Activated T-cell treated with anti-CD3 and anti-CD28 coated beads, Interleukin-2, amount 50 U/mL, for 72 hours (primary cell): ENCODE results near the gene E4F1. TPM values are rescaled to one million over a fixed set of nuclear protein-coding genes. Genes with fewer than 3 reads are reported as not detected.
A peak's percentile ranks its signal among the peaks of the same experiment; 100 is the strongest.
"Not testable (repeated sequence)": the region's sequence is repeated elsewhere in the genome, so short reads cannot be mapped to it uniquely, and the experiment has no call there.

Experiments used
- ATAC-seq, 2 donors: fragments of 150-1000 bp; cut with Tn5 transposase; replicated peaks in 1 of 2; 2 replicates each; pipeline ENCODE4 v1.10.0; 2021; ENCODE audit warnings: moderate library complexity in 2 of 2, mild to moderate bottlenecking in 1 of 2
- DNase-seq, 2 donors: peaks; one replicate each; pipeline ENCODE4 v3.0.0; 2021 to 2022; ENCODE audit warnings: mixed read lengths in 1 of 2
- H3K27ac Mint-ChIP-seq: one replicate; pipeline ENCODE4 v1.8.0; 2022; ENCODE audit warnings: mild to moderate bottlenecking, moderate library complexity, mixed read lengths
- H3K27me3 Mint-ChIP-seq: one replicate; pipeline ENCODE4 v1.8.0; 2022; ENCODE audit warnings: low read depth, mixed read lengths
- H3K36me3 Mint-ChIP-seq, 2 donors: one replicate each; pipeline ENCODE4 v1.8.0; 2022; ENCODE audit warnings: mixed read lengths in 2 of 2, mild to moderate bottlenecking in 1 of 2; ENCODE audit not compliant: insufficient read depth in 2 of 2
- H3K4me1 Mint-ChIP-seq: one replicate; pipeline ENCODE4 v1.8.0; 2022; ENCODE audit warnings: low read depth, mixed read lengths
- H3K4me3 Mint-ChIP-seq, 2 donors: one replicate each; pipeline ENCODE4 v1.8.0; 2022; ENCODE audit warnings: mild to moderate bottlenecking in 2 of 2, mixed read lengths in 2 of 2, moderate library complexity in 2 of 2
- H3K9me3 Mint-ChIP-seq, 2 donors: one replicate each; pipeline ENCODE4 v1.8.0; 2022; ENCODE audit warnings: mixed read lengths in 2 of 2
- total RNA-seq, 2 donors: library from RNA; stranded (reverse); gene quantifications; one replicate each; pipeline ENCODE4 v1.2.3, GENCODE V29; 2022

E4F1 gene
- total RNA-seq, 2 donors from 2014 or later = 22.1 to 24.3 TPM

GRCh38 chr16:2238150-2238837 is 14.9 kb downstream of the E4F1 start:
- Mint-ChIP-seq H3K4me3 (no peak overlapping the region), H3K27ac (no peak overlapping the region), H3K27me3 (no peaks in the 10 kb centered on the region), H3K9me3 (no peaks in the 10 kb centered on the region), H3K4me1 (no peaks in the 10 kb centered on the region), H3K36me3 (peaks cover 2 to 4% of the 10 kb centered on the region in 2 donors)
- DNase-seq (no peak), ATAC-seq (peak; percentile 3 to 4)

- H3K9me3 Mint-ChIP-seq = no peaks in the 10 kb centered on the region
- H3K27ac Mint-ChIP-seq = no peak overlapping the region
- no peaks in the 10 kb centered on the region for H3K27me3 Mint-ChIP-seq
- DNase-seq (no peak), ATAC-seq (peak in 1 of 2 donors; percentile 4)
- H3K4me1 Mint-ChIP-seq = no peaks in the 10 kb centered on the region
- H3K36me3 Mint-ChIP-seq = peaks cover 1 to 2% of the 10 kb centered on the region in 2 donors
- no peak overlapping the region for H3K4me3 Mint-ChIP-seq
These were observed 15.7 kb downstream of the E4F1 start for GRCh38 chr16:2238838-2239675.

GRCh38 chr16:2240331-2240730 is 16.9 kb downstream of the E4F1 start:
- ATAC-seq, H3K9me3 Mint-ChIP-seq, H3K4me1 Mint-ChIP-seq, H3K27ac Mint-ChIP-seq, H3K36me3 Mint-ChIP-seq, H3K27me3 Mint-ChIP-seq, DNase-seq, H3K4me3 Mint-ChIP-seq: not testable (repeated sequence)

- no peaks in the 10 kb centered on the region for H3K9me3 Mint-ChIP-seq
- no peaks in the 10 kb centered on the region for H3K4me1 Mint-ChIP-seq
- DNase-seq (no peak), ATAC-seq (no peak)
- peaks cover 0 to 1% of the 10 kb centered on the region in 2 donors for H3K36me3 Mint-ChIP-seq
- no peak overlapping the region for H3K4me3 Mint-ChIP-seq
- H3K27ac Mint-ChIP-seq = peak overlapping the region; percentile 24
- H3K27me3 Mint-ChIP-seq = no peaks in the 10 kb centered on the region
These were observed 19.2 kb downstream of the E4F1 start for GRCh38 chr16:2242598-2242997.

- H3K4me1 Mint-ChIP-seq = no peaks in the 10 kb centered on the region
- ATAC-seq (no peak), DNase-seq (no peak)
- H3K9me3 Mint-ChIP-seq = no peaks in the 10 kb centered on the region
- H3K4me3 Mint-ChIP-seq = no peak overlapping the region
- peaks cover 0 to 1% of the 10 kb centered on the region in 2 donors for H3K36me3 Mint-ChIP-seq
- no peak overlapping the region for H3K27ac Mint-ChIP-seq
- H3K27me3 Mint-ChIP-seq = no peaks in the 10 kb centered on the region
These were observed 19.7 kb downstream of the E4F1 start for GRCh38 chr16:2243031-2243528.

GRCh38 chr16:2243781-2244180 is 20.4 kb downstream of the E4F1 start:
- Mint-ChIP-seq H3K9me3 (no peaks in the 10 kb centered on the region), H3K36me3 (peaks cover 0 to 1% of the 10 kb centered on the region in 2 donors), H3K4me3 (no peak overlapping the region), H3K4me1 (no peaks in the 10 kb centered on the region), H3K27ac (no peak overlapping the region), H3K27me3 (no peaks in the 10 kb centered on the region)
- no peak for DNase-seq
- no peak for ATAC-seq

- H3K27me3 Mint-ChIP-seq = no peaks in the 10 kb centered on the region
- H3K4me3 Mint-ChIP-seq = no peak overlapping the region
- ATAC-seq (peak in 1 of 2 donors; percentile 10), DNase-seq (no peak)
- H3K9me3 Mint-ChIP-seq = no peaks in the 10 kb centered on the region
- no peaks in the 10 kb centered on the region for H3K4me1 Mint-ChIP-seq
- peaks cover 0 to 3% of the 10 kb centered on the region in 2 donors for H3K36me3 Mint-ChIP-seq
- H3K27ac Mint-ChIP-seq = no peak overlapping the region
These were observed 20.9 kb downstream of the E4F1 start for GRCh38 chr16:2244301-2244700.

- H3K27me3 Mint-ChIP-seq = no peaks in the 10 kb centered on the region
- peak in 1 of 2 donors; percentile 12 for ATAC-seq
These were observed 21.8 kb downstream of the E4F1 start for GRCh38 chr16:2244926-2245795.

GRCh38 chr16:2246301-2246885 is 23.0 kb downstream of the E4F1 start:
- Mint-ChIP-seq H3K4me3 (no peak overlapping the region), H3K36me3 (peaks cover 0 to 6% of the 10 kb centered on the region in 2 donors), H3K27me3 (no peaks in the 10 kb centered on the region), H3K4me1 (no peaks in the 10 kb centered on the region), H3K9me3 (no peaks in the 10 kb centered on the region), H3K27ac (no peak overlapping the region)
- ATAC-seq = no peak
- no peak for DNase-seq

More at GRCh38 chr16:2244926-2245795, 21.8 kb downstream of the E4F1 start:
- no peak overlapping the region for H3K4me3 Mint-ChIP-seq
- no peaks in the 10 kb centered on the region for H3K9me3 Mint-ChIP-seq
- no peaks in the 10 kb centered on the region for H3K4me1 Mint-ChIP-seq
- peaks cover 0 to 3% of the 10 kb centered on the region in 2 donors for H3K36me3 Mint-ChIP-seq
- no peak for DNase-seq
- no peak overlapping the region for H3K27ac Mint-ChIP-seq

GRCh38 chr16:2250652-2251295 is 27.4 kb downstream of the E4F1 start:
- no peaks in the 10 kb centered on the region for H3K9me3 Mint-ChIP-seq
- peaks cover 3 to 20% of the 10 kb centered on the region in 2 donors for H3K36me3 Mint-ChIP-seq
- H3K4me3 Mint-ChIP-seq = peak overlapping the region; percentile 97 to 98
- H3K27me3 Mint-ChIP-seq = no peaks in the 10 kb centered on the region
- no peaks in the 10 kb centered on the region for H3K4me1 Mint-ChIP-seq
- peak; percentile 47 to 48 for DNase-seq
- H3K27ac Mint-ChIP-seq = peak overlapping the region; percentile 96
- peak; percentile 3 to 14 for ATAC-seq

GRCh38 chr16:2251296-2252111 is 28.1 kb downstream of the E4F1 start, which contains the start of gene ECI1:
TSS of gene ECI1 (minus strand) at chr16:2251587. CDS start at chr16:2251566, 21 bp downstream.
- Mint-ChIP-seq H3K9me3 (no peaks in the 10 kb centered on the region), H3K4me1 (no peaks in the 10 kb centered on the region), H3K27me3 (no peaks in the 10 kb centered on the region), H3K27ac (peak within 1 kb of the TSS; percentile 96), H3K36me3 (peaks cover 5 to 26% of the 10 kb centered on the region in 2 donors), H3K4me3 (peak within 1 kb of the TSS; percentile 97 to 98)
- peak; percentile 93 to 94 for DNase-seq
- peak; percentile 92 for ATAC-seq
